ENCODE results near the gene FNIP2. TPM values are rescaled to one million over a fixed set of nuclear protein-coding genes. Genes with fewer than 3 reads are reported as not detected.
A peak's percentile ranks its signal among the peaks of the same experiment; 100 is the strongest.

FNIP2 gene
- total and polyA plus RNA-seq, 11 donors: 14.5 to 87.4 (median 40.9) TPM

GRCh38 chr4:158933236-158933635, 164.4 kb downstream of the FNIP2 start:
- 81 to 92% (median 88%) methylated on average over 2 of the region's 2 CpGs for WGBS, 4 donors
- Histone ChIP-seq H3K9me3 (peaks cover 0 to 8% (median 0%) of the 10 kb centered on the region in 12 donors), H3K4me3 (no peak overlapping the region), H3K27ac (no peak overlapping the region), H3K36me3 (no peaks in the 10 kb centered on the region), H3K4me1 (peaks cover 0 to 12% (median 0%) of the 10 kb centered on the region in 12 donors), H3K27me3 (no peaks in the 10 kb centered on the region)
- DNase-seq (no peak), ATAC-seq (no peak)
- TF ChIP-seq CTCF (IDR thresholded peaks at IDR 0.05): no peak
- no peak for TF ChIP-seq POLR2A (IDR thresholded peaks at IDR 0.05)
- intact Hi-C loops (cut with DNase I): no loop called here

- no peak for TF ChIP-seq POLR2A (IDR thresholded peaks at IDR 0.05)
- no peak for TF ChIP-seq CTCF (IDR thresholded peaks at IDR 0.05)
- intact Hi-C loops (cut with DNase I): no loop called here
- Histone ChIP-seq H3K27ac (no peak overlapping the region), H3K4me1 (peaks cover 0 to 12% (median 0%) of the 10 kb centered on the region in 12 donors), H3K36me3 (no peaks in the 10 kb centered on the region), H3K27me3 (no peaks in the 10 kb centered on the region), H3K4me3 (no peak overlapping the region), H3K9me3 (no peaks in the 10 kb centered on the region)
- WGBS, 4 donors: 89 to 95% (median 94%) methylated on average over 6 of the region's 6 CpGs
- ATAC-seq: no peak
- DNase-seq: no peak
Observed at GRCh38 chr4:158934996-158935669, 166.3 kb downstream of the FNIP2 start.

GRCh38 chr4:158936238-158936637, 167.4 kb downstream of the FNIP2 start:
- DNase-seq: no peak
- H3K36me3 ChIP-seq: no peaks in the 10 kb centered on the region
- TF ChIP-seq POLR2A (IDR thresholded peaks at IDR 0.05) (no peak), CTCF (IDR thresholded peaks at IDR 0.05) (no peak)
- ATAC-seq: peak in 1 of 4 donors; percentile 37
- intact Hi-C loops (cut with DNase I): no loop called here
- no peaks in the 10 kb centered on the region for H3K27me3 ChIP-seq
- H3K9me3 ChIP-seq: no peaks in the 10 kb centered on the region
- WGBS, 4 donors: 70 to 81% (median 77%) methylated on average over 6 of the region's 6 CpGs
- no peak overlapping the region for H3K4me3 ChIP-seq
- H3K27ac ChIP-seq: peak overlapping the region in 3 of 12 donors; percentile 3 to 51 (median 18)
- H3K4me1 ChIP-seq: peaks cover 0 to 12% (median 0%) of the 10 kb centered on the region in 12 donors

GRCh38 chr4:158938220-158939044, 169.6 kb downstream of the FNIP2 start:
- no peak for TF ChIP-seq POLR2A (IDR thresholded peaks at IDR 0.05)
- no peak for TF ChIP-seq CTCF (IDR thresholded peaks at IDR 0.05)
- no peak overlapping the region for H3K4me3 ChIP-seq
- DNase-seq (no peak), ATAC-seq (no peak)
- 88 to 92% (median 91%) methylated on average over 4 of the region's 4 CpGs for WGBS, 4 donors
- no peak overlapping the region for H3K27ac ChIP-seq
- intact Hi-C loops (cut with DNase I): no loop called here
- H3K4me1 ChIP-seq: peaks cover 0 to 12% (median 0%) of the 10 kb centered on the region in 12 donors
- H3K9me3 ChIP-seq: no peaks in the 10 kb centered on the region
- no peaks in the 10 kb centered on the region for H3K27me3 ChIP-seq
- no peaks in the 10 kb centered on the region for H3K36me3 ChIP-seq

Data from heart left ventricle (tissue), 16 donors.